Hematopoietic multipotent progenitor cell treated with erythropoietin and hydrocortisone succinate and interleukin-3 and kit ligand, for 17 days (in vitro differentiated cells): ENCODE results near the gene EXOC1.

Experiments
- DNase-seq: peaks from one replicate; pipeline ENCODE4 v3.0.0-alpha.2; 2015; ENCODE audit warnings: low spot score

The EXOC1 gene

GRCh38 chr4:55857586-55857985 is 4.1 kb downstream of the EXOC1 start:
- no peak for DNase-seq

GRCh38 chr4:55859711-55860110 is 6.3 kb downstream of the EXOC1 start:
- no peak for DNase-seq

GRCh38 chr4:55864577-55865223 is 11.3 kb downstream of the EXOC1 start:
- no peak for DNase-seq

DNA sequence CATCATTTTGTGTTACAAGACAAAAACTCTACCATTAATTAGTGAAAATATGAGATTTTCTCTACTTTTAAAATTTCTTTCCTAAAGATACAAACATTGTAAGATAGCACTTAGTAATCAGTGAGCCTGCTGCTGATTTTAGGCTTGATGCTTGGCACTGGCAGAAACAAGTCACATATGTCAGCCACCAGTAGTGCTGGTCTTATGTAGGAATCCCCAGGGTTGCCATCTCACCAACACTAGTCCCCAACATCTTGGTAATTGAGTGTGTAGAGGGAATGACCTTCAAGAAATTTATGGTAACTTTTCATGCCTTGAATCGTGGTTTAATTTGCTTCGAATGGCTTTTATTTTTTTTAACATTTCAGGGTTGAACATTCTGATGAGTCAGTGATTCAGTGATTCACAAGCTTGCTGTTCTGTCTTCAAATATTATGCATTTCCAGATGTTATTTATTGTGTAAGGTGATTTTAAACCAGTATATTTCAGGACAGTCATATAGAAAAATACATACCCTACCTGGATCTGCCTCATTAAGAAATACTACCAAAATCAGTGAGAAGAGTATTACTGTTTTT is 11.9 kb downstream of the EXOC1 start:
- DNase-seq = no peak

- DNase-seq = peak; percentile 11
Measured at GRCh38 chr4:55866290-55866907, 13.0 kb downstream of the EXOC1 start.

- DNase-seq = peak; percentile 65
Measured at GRCh38 chr4:55866973-55867574, 13.6 kb downstream of the EXOC1 start.

DNA sequence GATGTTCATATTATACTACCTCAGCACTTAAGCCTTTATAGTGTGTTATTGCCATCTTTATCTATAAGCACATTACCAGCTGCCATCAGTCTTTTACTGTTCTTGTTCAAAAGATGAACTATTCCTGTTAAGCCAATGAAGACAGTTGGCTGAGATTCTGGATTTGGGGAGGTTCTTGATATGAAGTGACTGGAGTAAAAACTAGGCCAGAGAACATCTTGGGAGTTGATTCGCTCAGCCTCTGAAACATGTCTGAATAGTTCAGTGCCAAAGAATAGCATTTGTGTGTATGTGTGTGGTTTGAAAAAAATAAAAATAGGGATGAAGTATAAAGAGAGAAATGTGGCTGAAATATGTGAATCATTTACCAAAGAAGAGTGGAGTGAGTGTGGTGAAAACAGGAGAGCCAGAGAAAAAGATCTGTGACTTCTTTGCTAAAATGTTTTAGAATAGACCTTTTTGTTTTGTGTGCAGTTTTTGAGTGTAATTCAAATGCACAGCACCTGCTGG is 15.2 kb downstream of the EXOC1 start:
- no peak for DNase-seq

DNA sequence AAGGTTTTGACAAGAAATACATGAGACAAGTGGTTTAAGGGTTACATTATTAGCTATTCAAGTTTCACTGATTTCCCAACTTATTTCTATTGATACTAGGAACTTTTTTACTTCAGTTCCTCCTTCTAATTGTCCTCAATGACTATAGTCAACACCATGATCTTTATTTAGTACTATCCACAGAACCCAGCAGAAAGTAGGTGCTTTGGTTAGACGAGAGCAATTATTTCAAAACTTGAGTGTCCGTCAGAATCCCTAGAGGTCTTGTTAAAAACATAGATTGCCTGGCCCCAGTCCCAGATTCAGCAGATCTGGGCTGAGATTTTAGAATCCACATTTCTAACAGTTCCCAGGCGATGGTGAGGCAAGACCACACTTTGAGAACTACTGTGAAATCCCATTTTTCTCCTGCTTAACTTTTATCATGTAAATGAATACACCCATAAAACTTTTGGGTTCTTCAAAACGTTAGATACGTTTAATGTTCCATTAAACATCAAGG is 17.9 kb downstream of the EXOC1 start:
- no peak for DNase-seq

GRCh38 chr4:55874831-55875230 is 21.4 kb downstream of the EXOC1 start:
- no peak for DNase-seq

- no peak for DNase-seq
Measured at GRCh38 chr4:55876387-55876786, 22.9 kb downstream of the EXOC1 start.

- DNase-seq = no peak
Measured at GRCh38 chr4:55879224-55879623, 25.8 kb downstream of the EXOC1 start.

- DNase-seq = no peak
Measured at GRCh38 chr4:55880652-55881280, 27.3 kb downstream of the EXOC1 start.

DNA sequence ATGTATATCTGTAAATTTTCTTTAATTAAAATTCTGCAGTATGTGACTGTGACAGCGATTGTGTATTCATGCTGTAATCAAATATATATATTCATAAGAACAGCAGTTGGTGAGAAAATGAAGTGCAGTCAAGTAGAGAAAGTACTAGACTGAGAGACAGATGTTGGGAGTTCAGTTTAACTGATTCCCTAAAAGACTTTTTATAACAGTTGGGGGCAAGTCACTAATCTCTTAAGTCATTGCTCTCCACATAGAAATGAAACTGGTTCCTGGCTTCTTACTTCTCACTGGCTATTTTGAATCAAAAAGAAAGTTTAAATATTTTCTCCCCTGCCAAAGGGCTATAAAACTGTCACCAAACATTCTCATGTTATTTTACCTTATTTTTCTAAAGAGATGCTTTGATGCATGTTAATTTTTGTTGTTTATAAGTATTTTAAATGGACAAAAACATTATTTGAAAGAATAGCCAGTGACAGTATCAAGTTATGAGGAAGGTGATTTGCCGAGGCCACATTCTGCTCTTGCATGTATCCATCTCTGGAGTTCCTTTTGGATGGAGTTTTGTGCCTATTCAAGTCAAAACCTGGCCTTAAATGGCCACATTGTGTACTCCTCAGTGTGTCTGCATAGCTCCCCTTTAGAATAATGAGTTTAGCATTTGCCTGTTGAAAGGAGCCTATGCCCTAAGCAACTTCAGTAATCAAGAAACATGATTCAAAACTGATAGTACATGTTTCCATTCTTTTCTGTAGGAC is 30.8 kb downstream of the EXOC1 start:
- DNase-seq = no peak

DNA sequence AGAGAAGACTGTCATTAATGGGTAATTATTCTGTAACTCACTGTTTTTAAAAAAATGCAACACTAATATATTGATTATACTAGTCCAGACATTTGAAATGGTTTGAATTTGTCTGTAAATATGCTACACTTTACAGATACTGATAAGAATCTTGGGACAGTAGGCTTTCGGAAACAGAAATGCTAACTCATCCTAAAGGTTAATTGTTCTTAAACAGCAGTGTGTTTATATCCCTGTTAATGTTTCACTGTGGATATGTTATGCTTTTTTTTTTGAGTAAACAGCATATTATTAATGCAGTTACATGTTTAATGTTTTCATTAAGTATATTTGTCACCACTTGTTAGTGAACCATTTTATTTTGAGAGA is 31.4 kb downstream of the EXOC1 start:
- DNase-seq = no peak

DNA sequence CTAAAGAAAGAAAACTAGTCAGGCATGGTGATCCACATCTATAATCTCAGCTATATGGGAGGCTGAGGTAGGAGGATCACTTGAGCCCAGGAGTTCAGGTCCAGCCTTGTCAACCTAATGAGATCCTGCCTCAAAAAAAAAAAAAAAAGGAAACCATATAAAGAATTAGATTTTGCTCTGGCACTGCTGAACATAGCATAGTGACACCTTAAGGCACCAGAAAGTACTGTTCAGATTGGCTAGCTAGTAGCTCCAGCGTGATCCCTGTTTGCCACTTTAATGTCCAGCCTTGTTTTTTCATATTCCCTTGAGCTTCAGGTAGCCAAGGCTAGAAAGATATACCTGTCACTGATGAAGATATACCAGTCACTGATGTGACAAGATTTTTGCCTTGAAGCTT is 34.1 kb downstream of the EXOC1 start:
- DNase-seq = no peak

DNA sequence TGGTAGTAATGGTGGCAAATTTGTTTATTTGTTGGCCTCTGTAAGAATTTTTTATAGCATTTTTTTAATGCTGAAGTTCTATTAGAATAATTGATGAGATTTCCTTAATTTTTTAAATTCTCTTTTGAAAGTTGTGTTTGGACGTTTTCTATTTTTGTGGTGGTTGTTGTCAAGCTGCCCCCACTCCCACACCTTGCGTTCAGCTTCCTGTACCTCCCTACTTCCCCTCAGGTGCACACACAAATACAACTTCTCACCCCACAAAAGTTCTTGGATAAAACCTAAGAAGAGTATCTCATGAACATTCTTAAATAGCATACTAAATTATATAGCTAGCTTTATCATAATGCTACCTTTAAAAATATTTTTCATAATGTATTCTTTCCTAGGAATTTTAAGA is 38.7 kb downstream of the EXOC1 start:
- no peak for DNase-seq

GRCh38 chr4:55896622-55897021 is 43.2 kb downstream of the EXOC1 start:
- no peak for DNase-seq

GRCh38 chr4:55902677-55903076 is 49.2 kb downstream of the EXOC1 start:
- DNase-seq = no peak

- DNase-seq = no peak
Measured at GRCh38 chr4:55903577-55903976, 50.1 kb downstream of the EXOC1 start.

GRCh38 chr4:55904576-55904975 is 51.1 kb downstream of the EXOC1 start:
- no peak for DNase-seq

DNA sequence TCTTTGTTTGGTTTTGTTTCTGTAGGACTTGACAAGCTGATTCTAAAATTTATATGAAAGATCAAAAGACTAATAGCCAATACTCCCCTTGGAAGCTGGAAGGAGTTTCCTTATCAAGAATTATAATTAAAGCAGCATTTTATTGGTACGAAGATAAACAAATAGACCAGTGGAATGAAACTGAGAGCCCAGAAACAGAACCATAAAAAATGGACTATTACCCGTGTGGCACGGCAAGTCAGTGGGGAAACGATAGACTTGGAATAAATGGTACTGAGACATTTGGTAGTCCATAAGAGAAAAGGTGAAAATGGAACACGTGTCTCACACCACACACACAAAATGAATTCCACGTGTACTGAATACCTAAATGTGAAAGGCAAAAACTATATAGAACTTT is 52.9 kb downstream of the EXOC1 start:
- no peak for DNase-seq

DNA sequence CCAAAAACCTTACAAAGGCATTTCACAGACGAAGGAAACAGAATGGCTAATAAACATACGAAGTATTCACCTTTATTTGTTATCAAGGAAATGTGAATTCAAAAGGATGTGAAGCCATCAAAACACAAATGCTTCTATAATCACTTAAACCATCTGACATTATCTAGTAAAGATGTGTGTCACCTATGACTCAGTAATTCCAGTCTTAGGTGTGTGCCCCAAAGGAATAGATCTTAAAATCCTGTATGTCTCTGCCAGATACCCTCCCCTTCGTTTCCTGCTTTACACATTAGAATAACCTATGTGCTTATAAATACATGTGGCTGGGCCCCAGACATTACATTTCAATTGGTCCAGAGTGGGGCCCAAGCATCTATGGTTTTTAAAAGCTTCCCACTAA is 53.5 kb downstream of the EXOC1 start:
- DNase-seq = no peak
